Placental pericyte (primary cell): ENCODE results near the gene ZNF658. TPM values are rescaled to one million over a fixed set of nuclear protein-coding genes. Genes with fewer than 3 reads are reported as not detected.

Experiments
- small RNA-seq: library from RNA; depleted of rRNA; stranded (forward); fragments of <200 nt; gene quantifications from one replicate; pipeline ENCODE3, GENCODE V24; 2012; ENCODE audit warnings: low replicate concordance
- total RNA-seq: library from RNA; depleted of rRNA; stranded (reverse); fragments of >200 nt; gene quantifications from 2 replicates; pipeline ENCODE4 v1.2.3, GENCODE V29; 2012

Gene ZNF658
- 3.4 and 3.7 TPM in 2 replicates for total RNA-seq

GRCh38 chr9:66900490-66901131 is at the start of gene ZNF658:
TSS of gene ZNF658 (plus strand) at chr9:66900725. CDS start at chr9:66903562, 2,837 bp downstream.

Small RNA genes within 50 kb of the gene (small RNA-seq; reads per million reads assigned to genes)
- not detected for gene AL353770.2

Other genes starting within 250 kb of the ZNF658 start
- not detected in 2 replicates for gene SPATA31A3, start 91.8 kb downstream of the ZNF658 start, total RNA-seq